K562 (cell line): ENCODE data around the gene CENPP. TPM values are rescaled to one million over a fixed set of nuclear protein-coding genes. Genes with fewer than 3 reads are reported as not detected.

ENCODE experiments used
- BCL6 ChIP-seq: fragments of 250-450 bp; sonication (Bioruptor Pico); IDR thresholded peaks from 2 replicates; pipeline ENCODE4 v1.4.0; 2020
- CBX3 ChIP-seq, 2 experiments: IDR thresholded peaks; 1 replicate in 1 of 2; 2 replicates in 1 of 2; pipeline ENCODE4 v1.6.1; 2012; ENCODE audit warnings: inconsistent platforms in 2 of 2, low read length in 2 of 2, borderline replicate concordance in 1 of 2, control low read depth in 1 of 2
- CC2D1A ChIP-seq: fragments of 450-650 bp; IDR thresholded peaks from 2 replicates; pipeline ENCODE4 v1.6.1; 2017; ENCODE audit warnings: mild to moderate bottlenecking
- CREM ChIP-seq: IDR thresholded peaks from 2 replicates; pipeline ENCODE4 v1.6.1; 2014; ENCODE audit warnings: antibody characterized with exemption, low read depth
- EGR1 ChIP-seq: fragments of 450-650 bp; conservative IDR thresholded peaks from 2 replicates; pipeline ENCODE4 v1.6.1; 2017; ENCODE audit warnings: mild to moderate bottlenecking
- ESRRA ChIP-seq: fragments of 450-650 bp; IDR thresholded peaks from 2 replicates; pipeline ENCODE4 v1.6.1; 2014; ENCODE audit warnings: low read depth, mild to moderate bottlenecking, moderate library complexity, borderline replicate concordance
- ETV1 ChIP-seq: fragments of 450-650 bp; conservative IDR thresholded peaks from 2 replicates; pipeline ENCODE4 v1.6.1; 2016; ENCODE audit warnings: missing genetic modification characterization, control low read depth, low read depth, missing compliant biosample characterization
- KDM4B ChIP-seq, 2 experiments: fragments of 450-650 bp in 1 of 2; sonication (generic) in 1 of 2; IDR thresholded peaks; 2 replicates each; pipeline ENCODE4 v1.6.1; 2016 to 2017; ENCODE audit warnings: borderline replicate concordance in 2 of 2, antibody characterized with exemption in 1 of 2, low read depth in 1 of 2, mild to moderate bottlenecking in 1 of 2
- MAFK ChIP-seq: IDR thresholded peaks from 2 replicates; pipeline ENCODE4 v1.6.1; 2011; ENCODE audit warnings: low read length, improper control_type of control experiment
- NR0B1 ChIP-seq: fragments of 450-650 bp; IDR thresholded peaks from one replicate; pipeline ENCODE4 v1.6.1; 2018; ENCODE audit warnings: mild to moderate bottlenecking, moderate library complexity; ENCODE audit not compliant: partially characterized antibody
- NR2C2 ChIP-seq, 2 experiments: fragments of 200-800 bp in 1 of 2; sonication (Bioruptor generic) in 1 of 2; sonication (generic) in 1 of 2; formaldehyde crosslinking in 1 of 2; IDR thresholded peaks; 2 replicates each; pipeline versions ENCODE4 v1.6.1 to v1.8.0; 2016 to 2022; ENCODE audit warnings: mild to moderate bottlenecking in 1 of 2, missing compliant biosample characterization in 1 of 2, missing genetic modification characterization in 1 of 2, missing genetic modification reagents in 1 of 2
- PBX2 ChIP-seq, 2 experiments: IDR thresholded peaks in 1 of 2; conservative IDR thresholded peaks in 1 of 2; 2 replicates each; pipeline ENCODE4 v1.6.1; 2016; ENCODE audit warnings: low read depth in 2 of 2, mild to moderate bottlenecking in 1 of 2, missing compliant biosample characterization in 1 of 2, missing genetic modification characterization in 1 of 2, moderate library complexity in 1 of 2
- RAD21 ChIP-seq, 2 experiments: fragments of 250-450 bp in 1 of 2; fragments of 450-650 bp in 1 of 2; sonication (Bioruptor Pico) in 1 of 2; formaldehyde crosslinking in 1 of 2; IDR thresholded peaks in 1 of 2; conservative IDR thresholded peaks in 1 of 2; 2 replicates each; pipeline versions ENCODE4 v1.4.0 to v1.8.0; 2020 to 2022; ENCODE audit warnings: mild to moderate bottlenecking in 2 of 2, moderate library complexity in 1 of 2
- TAF9B ChIP-seq: fragments of 450-650 bp; IDR thresholded peaks from 2 replicates; pipeline ENCODE4 v1.6.1; 2018; ENCODE audit warnings: mild to moderate bottlenecking; ENCODE audit not compliant: partially characterized antibody
- THAP12 ChIP-seq: fragments of 250-450 bp; sonication (Bioruptor Pico); IDR thresholded peaks from 2 replicates; pipeline ENCODE4 v1.9.0; 2021; ENCODE audit warnings: mild to moderate bottlenecking, inconsistent platforms
- ZKSCAN1 ChIP-seq: fragments of 150-350 bp; IDR thresholded peaks from 2 replicates; pipeline ENCODE4 v1.6.1; 2016; ENCODE audit warnings: low read depth, low read length
- ZNF511 ChIP-seq: sonication (generic); formaldehyde crosslinking; IDR thresholded peaks from 2 replicates; pipeline ENCODE4 v1.8.0; 2022; ENCODE audit warnings: mild to moderate bottlenecking, missing genetic modification reagents
- polyA plus RNA-seq, 8 experiments: library from polyadenylated mRNA; depleted of rRNA in 4 of 8; stranded (reverse) in 5 of 8; unstranded in 3 of 8; fragments of >200 nt; fragmentation: Nextera tagmentation in 2 of 8; fragmentation: Illumina TruSeq in 1 of 8; extraction: Ambion mirVana in 2 of 8; extraction: Trizol in 1 of 8; gene quantifications; 2 replicates each; pipeline versions ENCODE4 v1.2.1 to v1.2.3, GENCODE V29; 2011 to 2014; ENCODE audit warnings: inconsistent platforms in 1 of 8, missing spikeins in 1 of 8
- total RNA-seq, 7 experiments: library from RNA; depleted of rRNA in 6 of 7; stranded (reverse); fragments of >200 nt in 6 of 7; fragmentation: Illumina TruSeq in 2 of 7; extraction: Trizol in 2 of 7; gene quantifications; 2 replicates each; pipeline versions ENCODE4 v1.2.1 to v1.2.3, GENCODE V29; 2011 to 2021; ENCODE audit warnings: low replicate concordance in 1 of 7

CENPP gene
- total and polyA plus RNA-seq, 9 of the 15 experiments (the other 6 are each of a cell fraction or from before 2014, with no cell fraction given): 8.0 to 28.5 (median 17.9) TPM

- no peak for TF ChIP-seq NR0B1
- peak; percentile 60; the same call in 1 of the 2 replicates for TF ChIP-seq ESRRA
- peak; percentile 98 for TF ChIP-seq CREM
- peak in 1 of 2 experiments; percentile 67; a peak in 1 of 4 replicates for TF ChIP-seq KDM4B (IDR thresholded peaks at IDR 0.05; ENCODE audit: borderline replicate concordance in 2 of 2, low read depth in 1 of 2)
- peak; percentile 69 for TF ChIP-seq ZNF511 (CRISPR knock-in tag)
- peak; percentile 21; the same call in 1 of the 2 replicates for TF ChIP-seq MAFK
- peak in 1 of 2 experiments; percentile 25; a peak in 2 of 4 replicates for TF ChIP-seq RAD21 (CRISPR knock-in tag; conservative IDR thresholded peaks at IDR 0.05 in 1 of 2, IDR thresholded peaks at IDR 0.05 in 1 of 2)
- TF ChIP-seq EGR1: peak; percentile 68
- peak; percentile 79 for TF ChIP-seq ETV1 (tag)
- TF ChIP-seq ZKSCAN1: peak; percentile 62; the same call in 1 of the 2 replicates
- TF ChIP-seq BCL6: no peak
- 0 out of 2 replicates have a peak, but pooled peaks have one; percentile 48 for TF ChIP-seq THAP12 (CRISPR knock-in tag)
- TF ChIP-seq NR2C2 (CRISPR knock-in tag; IDR thresholded peaks at IDR 0.05): peak; percentile 70; the same call in 1 of the 2 replicates
- TF ChIP-seq NR2C2 (tag; IDR thresholded peaks at IDR 0.05): peak; percentile 63
- TF ChIP-seq TAF9B: peak; percentile 87
- TF ChIP-seq PBX2 (CRISPR knock-in tag; IDR thresholded peaks at IDR 0.05; ENCODE audit: low read depth): no peak
- TF ChIP-seq PBX2 (tag; conservative IDR thresholded peaks at IDR 0.05; ENCODE audit: low read depth): no peak
- peak; percentile 53 for TF ChIP-seq CC2D1A
- TF ChIP-seq CBX3 (IDR thresholded peaks at IDR 0.05; ENCODE audit: borderline replicate concordance in 1 of 2, low read length in 2 of 2): 0 out of 3 replicates have a peak, but pooled peaks of 1 of the 2 experiments have one; percentile 22
Measured at GRCh38 chr9:92293452-92294296, 32.1 kb upstream of the CENPP start, which contains the start of gene IARS1 (continued).
